ENCODE data around the gene INHBC.
"Not testable (repeated sequence)": the region's sequence is repeated elsewhere in the genome, so short reads cannot be mapped to it uniquely, and the experiment has no call there.

Gene INHBC

DNA sequence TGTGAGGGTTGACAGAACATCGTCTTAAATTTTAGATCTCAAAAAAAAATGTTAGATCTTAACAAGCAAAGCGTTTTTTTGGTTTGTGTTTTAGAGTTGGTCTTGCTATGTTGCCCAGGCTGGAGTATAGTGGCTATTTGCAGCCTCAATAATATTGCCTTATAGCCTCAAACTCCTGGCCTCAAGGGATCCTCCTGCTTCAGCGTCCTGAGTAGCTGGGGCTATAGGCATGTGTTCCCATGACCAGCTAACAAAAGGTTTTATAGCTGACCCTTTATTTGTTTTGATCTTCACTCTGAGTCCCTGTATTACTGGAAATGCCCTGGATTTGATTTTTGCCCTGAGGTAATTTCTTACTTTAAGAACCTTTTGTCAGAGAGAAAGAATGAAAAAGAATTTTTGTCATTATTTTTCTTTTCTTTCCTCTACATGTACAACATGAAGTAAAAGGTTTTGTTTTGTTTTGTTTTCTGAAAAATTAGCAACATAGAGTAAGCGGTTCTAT lies 5.2 kb downstream of the INHBC start:
- Histone ChIP-seq H3K27me3 (ENCODE audit: insufficient read depth, low read depth, severe bottlenecking) (no peaks in the 10 kb centered on the region), H3K9me3 (ENCODE audit: severe bottlenecking) (no peaks in the 10 kb centered on the region), H3K36me3 (no peaks in the 10 kb centered on the region), H3K27ac (no peak overlapping the region), H3K4me3 (ENCODE audit: low read depth, low read length) (no peak overlapping the region)
- TF ChIP-seq, protein P1, sequence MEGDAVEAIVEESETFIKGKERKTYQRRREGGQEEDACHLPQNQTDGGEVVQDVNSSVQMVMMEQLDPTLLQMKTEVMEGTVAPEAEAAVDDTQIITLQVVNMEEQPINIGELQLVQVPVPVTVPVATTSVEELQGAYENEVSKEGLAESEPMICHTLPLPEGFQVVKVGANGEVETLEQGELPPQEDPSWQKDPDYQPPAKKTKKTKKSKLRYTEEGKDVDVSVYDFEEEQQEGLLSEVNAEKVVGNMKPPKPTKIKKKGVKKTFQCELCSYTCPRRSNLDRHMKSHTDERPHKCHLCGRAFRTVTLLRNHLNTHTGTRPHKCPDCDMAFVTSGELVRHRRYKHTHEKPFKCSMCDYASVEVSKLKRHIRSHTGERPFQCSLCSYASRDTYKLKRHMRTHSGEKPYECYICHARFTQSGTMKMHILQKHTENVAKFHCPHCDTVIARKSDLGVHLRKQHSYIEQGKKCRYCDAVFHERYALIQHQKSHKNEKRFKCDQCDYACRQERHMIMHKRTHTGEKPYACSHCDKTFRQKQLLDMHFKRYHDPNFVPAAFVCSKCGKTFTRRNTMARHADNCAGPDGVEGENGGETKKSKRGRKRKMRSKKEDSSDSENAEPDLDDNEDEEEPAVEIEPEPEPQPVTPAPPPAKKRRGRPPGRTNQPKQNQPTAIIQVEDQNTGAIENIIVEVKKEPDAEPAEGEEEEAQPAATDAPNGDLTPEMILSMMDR (IDR thresholded peaks at IDR 0.05; ENCODE audit: low read depth, low read length) = no peak
- no peak for DNase-seq

DNA sequence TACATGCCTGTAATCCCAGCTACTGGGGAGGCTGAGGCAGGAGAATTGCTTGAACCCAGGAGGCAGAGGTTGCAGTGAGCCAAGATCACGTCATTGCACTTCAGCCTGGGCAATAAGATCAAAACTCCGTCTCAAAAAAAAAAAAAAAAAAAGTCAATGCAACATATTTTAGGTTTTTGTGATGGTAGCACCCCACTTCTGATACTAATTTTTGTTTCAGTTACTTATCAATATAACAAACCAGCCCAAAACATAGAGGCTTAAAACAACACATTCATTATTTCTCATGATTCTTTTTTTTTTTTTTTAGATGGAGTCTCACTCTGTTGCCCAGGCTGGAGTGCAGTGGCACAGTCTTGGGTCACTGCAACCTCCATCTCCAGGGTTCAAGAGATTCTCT lies 6.8 kb downstream of the INHBC start:
- not testable (repeated sequence) for H3K36me3 ChIP-seq; H3K27ac ChIP-seq; H3K27me3 ChIP-seq (ENCODE audit: insufficient read depth, low read depth, severe bottlenecking); DNase-seq; H3K9me3 ChIP-seq (ENCODE audit: severe bottlenecking); H3K4me3 ChIP-seq (ENCODE audit: low read depth, low read length)

DNA sequence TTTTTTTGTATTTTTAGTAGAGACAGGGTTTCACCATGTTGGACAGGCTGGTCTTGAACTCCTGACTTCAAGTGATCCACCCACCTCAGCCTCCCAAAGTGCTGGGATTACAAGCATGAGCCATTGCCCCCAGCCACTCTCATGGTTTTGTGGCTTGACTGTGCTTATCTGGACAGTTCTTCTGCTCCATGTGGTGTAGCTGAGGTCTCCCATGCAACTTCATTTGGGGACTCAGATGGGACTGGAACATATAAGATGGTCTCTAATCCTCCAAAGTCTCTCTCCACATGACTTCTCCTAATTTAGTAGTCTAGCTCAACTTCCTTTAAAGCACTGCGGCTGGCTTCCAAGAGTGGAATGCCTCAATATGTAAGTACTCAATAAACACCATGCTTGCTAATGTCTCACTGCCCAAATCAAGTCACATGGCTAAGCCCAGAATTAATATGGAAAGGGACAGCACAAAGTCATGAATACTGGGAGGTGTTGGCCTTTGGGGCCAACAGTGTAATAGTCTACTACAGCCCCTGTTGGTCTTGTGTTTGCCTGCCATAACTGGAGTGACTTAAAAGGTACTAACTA lies 7.4 kb downstream of the INHBC start:
- Histone ChIP-seq H3K9me3 (ENCODE audit: severe bottlenecking) (no peaks in the 10 kb centered on the region), H3K4me3 (ENCODE audit: low read depth, low read length) (no peak overlapping the region), H3K36me3 (no peaks in the 10 kb centered on the region), H3K27me3 (ENCODE audit: insufficient read depth, low read depth, severe bottlenecking) (no peaks in the 10 kb centered on the region), H3K27ac (no peak overlapping the region)
- no peak for DNase-seq
- TF ChIP-seq, protein P1 (IDR thresholded peaks at IDR 0.05; ENCODE audit: low read depth, low read length) = no peak

DNA sequence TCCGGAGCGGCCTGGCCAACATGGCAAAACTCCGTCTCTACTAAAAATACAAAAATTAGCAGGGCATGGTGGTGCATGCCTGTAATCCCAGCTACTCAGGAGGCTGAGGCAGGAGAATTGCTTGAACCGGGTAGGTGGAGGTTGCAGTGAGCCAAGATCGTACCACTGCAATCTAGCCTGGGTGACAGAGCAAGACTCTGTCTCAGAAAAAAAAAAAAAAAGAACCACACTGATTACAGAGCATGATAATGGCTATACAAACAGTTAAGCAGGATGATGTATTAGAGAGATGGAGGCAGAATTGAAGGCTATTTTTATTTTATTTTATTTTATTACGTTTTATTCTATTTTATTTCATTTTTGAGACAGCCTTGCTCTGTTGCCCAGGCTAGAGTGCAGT lies 9.8 kb downstream of the INHBC start:
- not testable (repeated sequence) for H3K36me3 ChIP-seq; DNase-seq; H3K27me3 ChIP-seq (ENCODE audit: insufficient read depth, low read depth, severe bottlenecking); H3K4me3 ChIP-seq (ENCODE audit: low read depth, low read length); H3K27ac ChIP-seq; H3K9me3 ChIP-seq (ENCODE audit: severe bottlenecking)

DNA sequence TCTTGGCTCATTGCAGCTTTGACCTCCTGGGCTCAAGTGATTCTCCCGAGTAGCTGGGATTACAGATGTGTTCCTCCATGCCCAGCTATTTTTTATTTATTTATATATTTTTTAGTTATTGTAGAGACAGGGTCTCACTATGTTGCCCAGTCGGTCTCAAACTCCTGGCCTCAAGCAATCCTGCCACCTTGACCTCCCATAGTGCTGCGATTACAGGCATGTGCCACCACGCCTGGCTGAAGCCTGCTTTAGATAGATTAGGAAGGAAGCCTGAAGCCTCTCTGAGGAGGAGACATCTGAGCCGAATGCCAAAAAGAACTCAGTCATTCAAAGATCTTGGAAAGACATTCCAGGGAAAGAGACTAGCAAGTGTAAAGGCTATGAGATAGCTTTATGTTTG lies 10.2 kb downstream of the INHBC start:
- no peaks in the 10 kb centered on the region for H3K9me3 ChIP-seq (ENCODE audit: severe bottlenecking)
- no peak overlapping the region for H3K27ac ChIP-seq
- TF ChIP-seq, protein P1 (IDR thresholded peaks at IDR 0.05; ENCODE audit: low read depth, low read length) = no peak
- H3K36me3 ChIP-seq = no peaks in the 10 kb centered on the region
- no peaks in the 10 kb centered on the region for H3K27me3 ChIP-seq (ENCODE audit: insufficient read depth, low read depth, severe bottlenecking)
- no peak overlapping the region for H3K4me3 ChIP-seq (ENCODE audit: low read depth, low read length)
- DNase-seq = no peak

DNA sequence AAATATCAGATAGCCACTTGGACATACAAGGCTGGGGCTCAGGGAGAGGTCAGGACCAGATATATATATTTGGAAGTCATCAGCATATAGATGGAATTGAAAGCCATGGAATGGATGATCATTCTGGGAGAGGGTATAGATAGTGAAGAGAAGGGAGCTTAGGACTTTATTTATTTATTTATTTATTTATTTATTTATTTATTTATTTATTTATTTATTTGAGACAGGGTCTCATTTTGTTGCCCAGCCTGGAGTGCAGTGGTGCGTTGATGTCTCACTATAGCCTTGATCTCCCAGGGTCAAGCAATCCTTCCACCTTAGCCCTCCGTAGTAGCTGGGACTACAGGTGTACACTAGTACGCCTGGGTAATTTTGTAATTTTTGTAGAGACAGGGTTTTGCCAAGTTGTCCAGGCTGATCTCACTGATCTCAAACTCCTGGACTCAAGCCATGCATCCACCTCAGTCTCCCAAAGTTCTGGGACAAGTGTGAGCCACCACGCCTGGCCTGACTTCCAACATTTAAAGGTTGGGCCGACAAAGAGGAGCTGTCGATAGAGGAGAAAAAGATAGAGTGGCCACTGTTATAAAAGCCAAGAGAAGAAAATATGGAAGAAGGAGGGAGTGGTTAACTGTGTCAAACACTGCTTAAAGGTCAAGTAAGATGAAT lies 11.8 kb downstream of the INHBC start:
- TF ChIP-seq, protein P1 (IDR thresholded peaks at IDR 0.05; ENCODE audit: low read depth, low read length) = no peak
- Histone ChIP-seq H3K27ac (no peak overlapping the region), H3K4me3 (ENCODE audit: low read depth, low read length) (no peak overlapping the region), H3K9me3 (ENCODE audit: severe bottlenecking) (no peaks in the 10 kb centered on the region), H3K27me3 (ENCODE audit: insufficient read depth, low read depth, severe bottlenecking) (no peaks in the 10 kb centered on the region), H3K36me3 (no peaks in the 10 kb centered on the region)
- no peak for DNase-seq

DNA sequence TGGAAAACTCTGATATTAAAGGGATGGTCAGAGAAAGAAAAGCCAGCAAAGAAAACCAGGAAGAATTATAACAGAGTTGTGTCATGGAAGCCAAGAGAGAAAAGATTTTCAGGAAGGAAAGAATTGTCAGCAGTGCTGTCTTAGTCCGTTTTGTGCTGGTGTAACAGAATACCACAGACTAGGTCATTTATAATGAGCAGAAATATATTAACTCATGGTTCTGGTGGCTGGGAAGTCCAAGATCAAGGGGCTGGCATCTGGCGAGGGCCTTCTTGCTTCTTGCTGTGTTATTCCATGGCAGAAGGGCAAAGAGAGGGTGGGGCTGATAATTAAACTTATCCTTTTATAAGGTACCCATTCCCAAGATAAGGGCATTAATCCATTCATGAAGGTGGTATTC lies 14.1 kb downstream of the INHBC start:
- no peaks in the 10 kb centered on the region for H3K27me3 ChIP-seq (ENCODE audit: insufficient read depth, low read depth, severe bottlenecking)
- TF ChIP-seq, protein P1 (IDR thresholded peaks at IDR 0.05; ENCODE audit: low read depth, low read length) = no peak
- H3K27ac ChIP-seq = no peak overlapping the region
- no peaks in the 10 kb centered on the region for H3K36me3 ChIP-seq
- H3K4me3 ChIP-seq (ENCODE audit: low read depth, low read length) = no peak overlapping the region
- H3K9me3 ChIP-seq (ENCODE audit: severe bottlenecking) = no peaks in the 10 kb centered on the region
- no peak for DNase-seq
